ENCODE measurements around the gene SPAG7.
A peak's percentile ranks its signal among the peaks of the same experiment; 100 is the strongest.

GRCh38 chr17:4980644-4981216 lies 13.1 kb upstream of the SPAG7 start:
- peak; percentile 75 to 88 (median 85) for TF ChIP-seq CTCF (IDR thresholded peaks at IDR 0.05 in 4 of 5, conservative IDR thresholded peaks at IDR 0.05 in 1 of 5)
- no peak for TF ChIP-seq POLR2A (IDR thresholded peaks at IDR 0.05)

All from gastrocnemius medialis (tissue), 4 donors.